AG04450 (cell line): ENCODE results near the gene PLEKHH1. TPM values are rescaled to one million over a fixed set of nuclear protein-coding genes. Genes with fewer than 3 reads are reported as not detected.

Experiments
- CTCF ChIA-PET: fragments of 300-600, 350-600 bp; formaldehyde crosslinking; extraction: SDS; loops from one replicate; lab custom pipeline; 2022; ENCODE audit warnings: antibody characterized with exemption, inconsistent platforms; lab: Charles Lee
- POLR2A ChIA-PET: fragments of 350-600 bp; formaldehyde crosslinking; extraction: SDS; loops from one replicate; lab custom pipeline; 2021; ENCODE audit warnings: antibody characterized with exemption, inconsistent platforms; lab: Yijun Ruan, JAX
- DNase-seq: peaks from one replicate; pipeline ENCODE4 v3.0.0-alpha.2; 2011; ENCODE audit warnings: low read depth, low spot score
- H3K27ac ChIP-seq: one replicate; pipeline ENCODE4 v1.5.1; 2012; ENCODE audit warnings: low read depth, low read length, control low read depth
- H3K27me3 ChIP-seq: one replicate; pipeline ENCODE4 v1.6.0; 2012; ENCODE audit warnings: low read length; ENCODE audit not compliant: control insufficient read depth, insufficient read depth
- H3K4me3 ChIP-seq: 2 replicates; pipeline ENCODE4 v1.5.1; 2011; ENCODE audit warnings: mild to moderate bottlenecking, low read depth, low read length, control low read depth
- H3K9me3 ChIP-seq: 2 replicates; pipeline ENCODE4 v1.5.1; 2012; ENCODE audit warnings: low read length; ENCODE audit not compliant: control insufficient read depth, insufficient read depth
- CTCF ChIP-seq: IDR thresholded peaks from 2 replicates; pipeline ENCODE4 v1.5.1; 2011; ENCODE audit warnings: low read depth, low read length, control low read depth, inconsistent platforms
- polyA plus RNA-seq: library from polyadenylated mRNA; depleted of rRNA; stranded (reverse); fragments of >200 nt; gene quantifications from 2 replicates; pipeline ENCODE4 v1.2.3, GENCODE V29; 2011

The PLEKHH1 gene
- polyA plus RNA-seq, 1 experiment, result 0.19 TPM

GRCh38 chr14:67562025-67562775, 29.1 kb downstream of the PLEKHH1 start:
- no peak for TF ChIP-seq CTCF
- no peak for DNase-seq
- H3K9me3 ChIP-seq, result no peaks in the 10 kb centered on the region
- H3K27me3 ChIP-seq, result peaks cover 10% of the 10 kb centered on the region
- H3K27ac ChIP-seq, result no peak overlapping the region
- ChIA-PET POLR2A (no interaction called here), CTCF (interaction anchor here (1.1 to 1.4 kb wide), 2 partner anchors 9 to 35 kb away, joined by 3 to 7 read pairs; no protein-coding TSS in a partner anchor)
- H3K4me3 ChIP-seq, result no peak overlapping the region

GRCh38 chr14:67562776-67563150, 29.7 kb downstream of the PLEKHH1 start:
- Histone ChIP-seq H3K27me3 (peaks cover 16% of the 10 kb centered on the region), H3K9me3 (no peaks in the 10 kb centered on the region), H3K27ac (no peak overlapping the region), H3K4me3 (no peak overlapping the region)
- no peak for DNase-seq
- ChIA-PET CTCF (interaction anchor here (1.4 kb wide), 1 partner anchor 8 kb away, joined by 7 read pairs; no protein-coding TSS in a partner anchor), POLR2A (no interaction called here)
- TF ChIP-seq CTCF, result no peak

- no peaks in the 10 kb centered on the region for H3K9me3 ChIP-seq
- ChIA-PET POLR2A (no interaction called here), CTCF (interaction anchor here (0.7 kb wide), 1 partner anchor 20 kb away, joined by 3 read pairs; no protein-coding TSS in a partner anchor)
- TF ChIP-seq CTCF, result no peak
- H3K4me3 ChIP-seq, result no peak overlapping the region
- DNase-seq, result no peak
- peaks cover 23% of the 10 kb centered on the region for H3K27me3 ChIP-seq
- no peak overlapping the region for H3K27ac ChIP-seq
These were observed 31.1 kb downstream of the PLEKHH1 start for GRCh38 chr14:67564236-67564635.

- no peak overlapping the region for H3K4me3 ChIP-seq
- ChIA-PET POLR2A (no interaction called here), CTCF (interaction anchor here (1.2 to 1.7 kb wide), 3 partner anchors 10 to 140 kb away, joined by 3 to 10 read pairs (median 7); no protein-coding TSS in a partner anchor)
- TF ChIP-seq CTCF, result no peak
- peaks cover 24% of the 10 kb centered on the region for H3K27me3 ChIP-seq
- H3K9me3 ChIP-seq, result no peaks in the 10 kb centered on the region
- DNase-seq, result no peak
- no peak overlapping the region for H3K27ac ChIP-seq
These were observed 33.8 kb downstream of the PLEKHH1 start for GRCh38 chr14:67566908-67567307.

- Histone ChIP-seq H3K27ac (no peak overlapping the region), H3K27me3 (peaks cover 21% of the 10 kb centered on the region), H3K4me3 (no peak overlapping the region), H3K9me3 (no peaks in the 10 kb centered on the region)
- no peak for DNase-seq
- POLR2A ChIA-PET, result no interaction called here
- CTCF ChIA-PET, result interaction anchor here (1.1 to 1.7 kb wide), 3 partner anchors 30 to 140 kb away, joined by 3 to 7 read pairs (median 4); no protein-coding TSS in a partner anchor
- no peak for TF ChIP-seq CTCF
These were observed 34.6 kb downstream of the PLEKHH1 start for GRCh38 chr14:67567654-67568053.
